Adrenal gland (tissue), 5 donors: ENCODE measurements around the gene EHD1.

Experiments used
- POLR2A ChIP-seq, 2 donors: fragments of 450-650 bp; IDR thresholded peaks; one replicate each; pipeline ENCODE4 v1.6.1; 2017; ENCODE audit warnings: antibody characterized with exemption in 2 of 2, mild to moderate bottlenecking in 2 of 2, moderate library complexity in 1 of 2
- TF ChIP-seq, protein P1 (sequence below), 6 experiments: fragments of 450-650 bp in 4 of 6; fragments of 200-600 bp in 2 of 6; sonication (generic) in 1 of 6; IDR thresholded peaks; 1 replicate in 5 of 6; 2 replicates in 1 of 6; pipeline versions ENCODE4 v1.5.1 to v1.8.0; 2016 to 2021; ENCODE audit warnings: antibody characterized with exemption in 6 of 6, mild to moderate bottlenecking in 2 of 6, moderate library complexity in 1 of 6
- donor health status: DM: no; HTN: no; CAD: no.

DNA sequence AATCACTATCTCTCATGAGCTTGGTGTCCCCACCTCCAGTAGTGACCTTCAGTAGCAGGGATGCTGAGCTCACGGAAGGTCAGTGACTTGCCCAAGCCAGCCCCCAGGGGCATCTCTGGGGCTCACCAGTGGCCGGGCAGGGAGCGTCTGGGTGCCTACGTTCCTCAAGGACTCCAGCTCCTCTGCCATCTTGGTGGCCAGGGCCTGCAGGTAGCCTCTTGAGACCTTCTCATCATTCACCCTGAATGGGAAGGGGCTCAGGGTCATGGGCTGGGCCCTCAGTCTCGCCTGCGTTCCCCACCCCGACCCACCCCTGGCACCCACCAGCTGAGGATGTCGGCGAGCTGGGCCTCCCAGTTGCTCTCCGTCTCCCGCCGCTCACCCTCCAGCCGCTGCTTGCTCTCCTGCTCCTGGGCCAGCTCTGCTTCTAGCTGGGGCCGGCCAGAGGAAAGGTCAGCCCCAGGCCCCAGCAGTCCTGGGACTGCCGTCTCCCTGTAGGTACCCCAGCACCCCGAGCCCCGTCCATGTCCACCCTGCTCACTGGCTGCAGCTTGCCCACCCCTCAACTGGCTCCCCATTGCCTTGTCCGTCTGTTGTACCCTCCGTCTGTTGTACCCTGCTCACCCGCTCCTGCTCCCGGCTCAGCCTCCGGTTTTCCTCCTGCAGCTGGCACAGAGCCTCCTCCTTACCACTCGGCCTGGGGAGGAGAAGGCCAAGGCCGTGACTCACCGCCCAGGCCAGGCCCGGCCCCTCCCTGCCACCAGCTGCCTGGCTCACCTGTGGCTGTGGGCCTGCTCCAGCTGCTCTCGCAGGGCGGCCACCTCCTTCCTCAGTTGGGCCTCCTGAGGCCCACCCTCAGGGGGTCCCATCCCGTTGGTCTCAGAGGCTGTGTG, 43.5 kb downstream of the EHD1 start:
- TF ChIP-seq, protein P1, sequence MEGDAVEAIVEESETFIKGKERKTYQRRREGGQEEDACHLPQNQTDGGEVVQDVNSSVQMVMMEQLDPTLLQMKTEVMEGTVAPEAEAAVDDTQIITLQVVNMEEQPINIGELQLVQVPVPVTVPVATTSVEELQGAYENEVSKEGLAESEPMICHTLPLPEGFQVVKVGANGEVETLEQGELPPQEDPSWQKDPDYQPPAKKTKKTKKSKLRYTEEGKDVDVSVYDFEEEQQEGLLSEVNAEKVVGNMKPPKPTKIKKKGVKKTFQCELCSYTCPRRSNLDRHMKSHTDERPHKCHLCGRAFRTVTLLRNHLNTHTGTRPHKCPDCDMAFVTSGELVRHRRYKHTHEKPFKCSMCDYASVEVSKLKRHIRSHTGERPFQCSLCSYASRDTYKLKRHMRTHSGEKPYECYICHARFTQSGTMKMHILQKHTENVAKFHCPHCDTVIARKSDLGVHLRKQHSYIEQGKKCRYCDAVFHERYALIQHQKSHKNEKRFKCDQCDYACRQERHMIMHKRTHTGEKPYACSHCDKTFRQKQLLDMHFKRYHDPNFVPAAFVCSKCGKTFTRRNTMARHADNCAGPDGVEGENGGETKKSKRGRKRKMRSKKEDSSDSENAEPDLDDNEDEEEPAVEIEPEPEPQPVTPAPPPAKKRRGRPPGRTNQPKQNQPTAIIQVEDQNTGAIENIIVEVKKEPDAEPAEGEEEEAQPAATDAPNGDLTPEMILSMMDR (IDR thresholded peaks at IDR 0.05): no peak
- no peak for TF ChIP-seq POLR2A (IDR thresholded peaks at IDR 0.05)
